Astrocyte of the cerebellum (primary cell): ENCODE results near the gene MVD.

Experiments
- DNase-seq: peaks from one replicate; pipeline ENCODE4 v3.0.0-alpha.2; 2011; ENCODE audit warnings: low read depth
- H3K4me3 ChIP-seq: 2 replicates; pipeline ENCODE4 v1.5.1; 2011; ENCODE audit warnings: mild to moderate bottlenecking, low read depth, low read length, moderate library complexity
- CTCF ChIP-seq: IDR thresholded peaks from 2 replicates; pipeline ENCODE4 v1.5.1; 2012; ENCODE audit warnings: low read length, low read depth, moderate library complexity, mild to moderate bottlenecking; ENCODE audit errors: missing control alignments
- in situ Hi-C: cut with HindIII; loops from 2 replicates; pipeline ENCODE4 v1.10.0; 2017; ENCODE audit warnings: low sequenced_read_pairs

Gene MVD

GRCh38 chr16:88706229-88706964, 43.5 kb upstream of the MVD start, which contains the start of the genes CTU2 and RNF166:
CTU2 (plus strand) TSS chr16:88706503; CDS start chr16:88706531, 28 bp downstream.
RNF166 (minus strand) TSS chr16:88706408; CDS start chr16:88706325, 83 bp downstream.
- in situ Hi-C loops, result no loop called here
- peak within 1 kb of the TSS; percentile 95 for H3K4me3 ChIP-seq
- no peak for TF ChIP-seq CTCF
- DNase-seq, result peak; percentile 54

- DNase-seq, result no peak
- no peak for TF ChIP-seq CTCF
- H3K4me3 ChIP-seq, result peak overlapping the region; percentile 95
- in situ Hi-C loops, result no loop called here
Measured at GRCh38 chr16:88705801-88706228, 42.9 kb upstream of the MVD start.

GRCh38 chr16:88705076-88705684, 42.3 kb upstream of the MVD start:
- peak overlapping the region; percentile 95 for H3K4me3 ChIP-seq
- DNase-seq, result no peak
- in situ Hi-C loops, result no loop called here
- no peak for TF ChIP-seq CTCF

- in situ Hi-C loops, result no loop called here
- no peak overlapping the region for H3K4me3 ChIP-seq
- TF ChIP-seq CTCF, result no peak
- no peak for DNase-seq
Measured at GRCh38 chr16:88703486-88704309, 40.8 kb upstream of the MVD start.

- H3K4me3 ChIP-seq, result no peak overlapping the region
- in situ Hi-C loops, result no loop called here
- no peak for DNase-seq
- no peak for TF ChIP-seq CTCF
Measured at GRCh38 chr16:88702371-88703210, 39.7 kb upstream of the MVD start.
